Activated T-cell treated with anti-CD3 and anti-CD28 coated beads, Interleukin-2, amount 50 U/mL, for 48 hours (primary cell): ENCODE results near the gene GJB4.
A peak's percentile ranks its signal among the peaks of the same experiment; 100 is the strongest.

Experiments
- DNase-seq, 2 experiments: peaks; one replicate each; pipeline ENCODE4 v3.0.0-alpha.2; 2020

Gene GJB4

GRCh38 chr1:34779005-34779404 is 19.5 kb downstream of the GJB4 start:
- no peak for DNase-seq

- no peak for DNase-seq
Measured at GRCh38 chr1:34779526-34779925, 20.0 kb downstream of the GJB4 start.

- no peak for DNase-seq
Measured at GRCh38 chr1:34779962-34780361, 20.4 kb downstream of the GJB4 start.

- no peak for DNase-seq
Measured at GRCh38 chr1:34780528-34780927, 21.0 kb downstream of the GJB4 start.

GRCh38 chr1:34781071-34781843 is 21.7 kb downstream of the GJB4 start, which contains the start of gene GJB3:
Gene GJB3 (plus strand): TSS chr1:34781214. CDS start chr1:34784763, 3,549 bp downstream.
- DNase-seq = no peak

GRCh38 chr1:34781844-34782391 is 22.4 kb downstream of the GJB4 start:
- no peak for DNase-seq

GRCh38 chr1:34784751-34785221 is 25.2 kb downstream of the GJB4 start:
- DNase-seq = no peak

GRCh38 chr1:34785231-34785874 is 25.8 kb downstream of the GJB4 start:
- no peak for DNase-seq

- no peak for DNase-seq
Measured at GRCh38 chr1:34785875-34786470, 26.4 kb downstream of the GJB4 start.

GRCh38 chr1:34786521-34787325 is 27.2 kb downstream of the GJB4 start:
- DNase-seq = peak; percentile 71 to 79

- DNase-seq = no peak
Measured at GRCh38 chr1:34787461-34788420, 28.2 kb downstream of the GJB4 start.

GRCh38 chr1:34790985-34791384 is 31.4 kb downstream of the GJB4 start:
- DNase-seq = no peak

GRCh38 chr1:34792424-34792823 is 32.9 kb downstream of the GJB4 start:
- DNase-seq = no peak

- no peak for DNase-seq
Measured at GRCh38 chr1:34792868-34793727, 33.6 kb downstream of the GJB4 start, which contains the start of gene GJA4. Gene GJA4 (plus strand): TSS chr1:34792999. CDS start chr1:34794214, 1,215 bp downstream.

GRCh38 chr1:34794001-34794789 is 34.7 kb downstream of the GJB4 start:
- DNase-seq = no peak

- DNase-seq = no peak
Measured at GRCh38 chr1:34794790-34795180, 35.2 kb downstream of the GJB4 start.

- DNase-seq = no peak
Measured at GRCh38 chr1:34795916-34796315, 36.4 kb downstream of the GJB4 start.

- no peak for DNase-seq
Measured at GRCh38 chr1:34796990-34797389, 37.5 kb downstream of the GJB4 start.

GRCh38 chr1:34800214-34800613 is 40.7 kb downstream of the GJB4 start:
- peak in 1 of 2 experiments; percentile 49 for DNase-seq
